Astrocyte (in vitro differentiated cells and primary cell): ENCODE measurements around the gene ST6GALNAC6.

Experiments used
- CTCF ChIP-seq: IDR thresholded peaks from 2 replicates; pipeline ENCODE4 v1.5.1; 2011; ENCODE audit warnings: low read depth, mild to moderate bottlenecking, inconsistent platforms, low read length, moderate library complexity; ENCODE audit not compliant: insufficient read depth
- EZH2 ChIP-seq: IDR thresholded peaks from 2 replicates; pipeline ENCODE4 v1.6.1; 2012; ENCODE audit warnings: mild to moderate bottlenecking, low read length, inconsistent platforms; ENCODE audit not compliant: insufficient read depth

GRCh38 chr9:127880143-127880542 lies 19.3 kb downstream of the ST6GALNAC6 start:
- TF ChIP-seq CTCF (no peak), EZH2 (no peak)
